ENCODE results near the gene GIPC1. TPM values are rescaled to one million over a fixed set of nuclear protein-coding genes. Genes with fewer than 3 reads are reported as not detected.
A peak's percentile ranks its signal among the peaks of the same experiment; 100 is the strongest.

GIPC1 gene
- total and polyA plus RNA-seq, 9 donors = 45.0 to 52.5 (median 48.3) TPM

DNA sequence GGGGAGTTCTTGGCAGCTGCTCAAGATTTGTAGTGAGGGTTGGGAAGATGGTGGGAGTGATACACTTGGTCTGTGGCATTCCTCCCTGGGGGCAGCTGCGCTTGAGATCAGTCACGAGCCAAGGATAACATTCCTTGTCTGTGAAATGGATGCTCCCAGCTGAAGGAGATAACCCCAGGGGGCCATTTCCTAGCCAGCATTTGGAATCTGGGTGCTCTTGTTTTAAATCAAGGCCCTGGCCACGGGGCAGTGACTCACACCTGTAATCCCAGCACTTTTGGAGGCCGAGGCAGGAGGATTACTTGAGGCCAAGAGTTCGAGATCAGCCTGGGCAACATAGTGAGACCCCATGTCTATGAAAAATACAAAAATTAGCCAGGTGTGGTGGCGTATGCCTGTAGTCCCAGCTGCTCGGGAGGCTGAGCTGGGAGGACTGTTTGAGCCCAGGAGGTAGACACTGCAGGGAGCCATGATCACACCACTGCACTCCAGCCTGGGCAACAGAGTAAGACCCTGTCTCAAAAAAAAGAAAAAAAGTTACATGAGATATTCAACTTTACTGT lies 58.3 kb downstream of the GIPC1 start:
- no peaks in the 10 kb centered on the region for H3K9me3 ChIP-seq (replicated peaks; ENCODE audit: control insufficient read depth, low read depth, low read length)
- H3K4me3 ChIP-seq (ENCODE audit: low read length) = no peak overlapping the region
- 79% methylated on average over 7 of the region's 7 CpGs for WGBS (ENCODE audit: insufficient coverage)
- H3K27ac ChIP-seq (ENCODE audit: low read length) = no peak overlapping the region
- H3K27me3 ChIP-seq (ENCODE audit: control insufficient read depth, insufficient read depth, low read length) = no peaks in the 10 kb centered on the region
- H3K36me3 ChIP-seq (ENCODE audit: control insufficient read depth, insufficient read depth, low read length) = peaks cover 20% of the 10 kb centered on the region
- H3K4me1 ChIP-seq (ENCODE audit: control insufficient read depth, insufficient read depth, low read length) = peaks cover 41% of the 10 kb centered on the region
- no peak for DNase-seq

DNA sequence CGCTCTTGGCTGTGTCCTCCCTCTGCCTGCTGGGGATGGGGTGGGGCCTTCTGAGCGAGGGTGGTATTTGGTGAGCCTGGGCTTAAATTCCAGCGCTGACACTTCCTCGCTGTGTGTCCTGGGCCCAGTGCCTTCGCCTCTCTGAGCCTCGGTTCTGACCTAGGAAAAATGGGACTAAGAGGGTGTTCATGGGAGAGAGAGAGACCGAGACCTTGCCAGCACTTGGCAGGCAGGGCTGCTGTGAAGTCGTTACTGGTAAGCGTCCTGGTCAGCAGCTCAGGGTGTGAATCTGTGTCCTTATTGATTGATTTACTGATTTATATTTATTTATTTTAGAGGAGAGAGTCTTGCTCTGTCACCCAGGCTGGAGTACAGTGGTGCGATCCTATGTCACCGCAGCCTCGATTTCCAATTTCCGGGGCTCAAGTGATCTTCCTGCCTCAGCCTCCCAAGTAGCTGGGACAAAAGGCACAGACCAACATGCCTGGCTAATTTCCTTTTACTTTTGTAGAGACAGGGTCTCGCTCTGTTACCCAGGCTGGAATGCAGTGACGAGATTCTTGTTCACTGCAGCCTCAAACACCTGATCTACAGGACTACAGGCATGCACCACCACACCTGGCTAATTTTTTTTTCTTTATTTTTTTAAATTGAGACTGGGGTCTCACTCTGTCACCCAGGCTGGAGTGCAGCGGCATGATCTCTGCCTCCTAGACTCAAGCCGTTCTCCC lies 60.4 kb downstream of the GIPC1 start:
- H3K4me1 ChIP-seq (ENCODE audit: control insufficient read depth, insufficient read depth, low read length) = peaks cover 28% of the 10 kb centered on the region
- no peaks in the 10 kb centered on the region for H3K9me3 ChIP-seq (replicated peaks; ENCODE audit: control insufficient read depth, low read depth, low read length)
- no peak for DNase-seq
- H3K4me3 ChIP-seq (ENCODE audit: low read length) = no peak overlapping the region
- H3K27me3 ChIP-seq (ENCODE audit: control insufficient read depth, insufficient read depth, low read length) = peaks cover 11% of the 10 kb centered on the region
- 82% methylated on average over 13 of the region's 17 CpGs for WGBS (ENCODE audit: insufficient coverage)
- peaks cover 10% of the 10 kb centered on the region for H3K36me3 ChIP-seq (ENCODE audit: control insufficient read depth, insufficient read depth, low read length)
- peak overlapping the region; percentile 52 for H3K27ac ChIP-seq (ENCODE audit: low read length)

DNA sequence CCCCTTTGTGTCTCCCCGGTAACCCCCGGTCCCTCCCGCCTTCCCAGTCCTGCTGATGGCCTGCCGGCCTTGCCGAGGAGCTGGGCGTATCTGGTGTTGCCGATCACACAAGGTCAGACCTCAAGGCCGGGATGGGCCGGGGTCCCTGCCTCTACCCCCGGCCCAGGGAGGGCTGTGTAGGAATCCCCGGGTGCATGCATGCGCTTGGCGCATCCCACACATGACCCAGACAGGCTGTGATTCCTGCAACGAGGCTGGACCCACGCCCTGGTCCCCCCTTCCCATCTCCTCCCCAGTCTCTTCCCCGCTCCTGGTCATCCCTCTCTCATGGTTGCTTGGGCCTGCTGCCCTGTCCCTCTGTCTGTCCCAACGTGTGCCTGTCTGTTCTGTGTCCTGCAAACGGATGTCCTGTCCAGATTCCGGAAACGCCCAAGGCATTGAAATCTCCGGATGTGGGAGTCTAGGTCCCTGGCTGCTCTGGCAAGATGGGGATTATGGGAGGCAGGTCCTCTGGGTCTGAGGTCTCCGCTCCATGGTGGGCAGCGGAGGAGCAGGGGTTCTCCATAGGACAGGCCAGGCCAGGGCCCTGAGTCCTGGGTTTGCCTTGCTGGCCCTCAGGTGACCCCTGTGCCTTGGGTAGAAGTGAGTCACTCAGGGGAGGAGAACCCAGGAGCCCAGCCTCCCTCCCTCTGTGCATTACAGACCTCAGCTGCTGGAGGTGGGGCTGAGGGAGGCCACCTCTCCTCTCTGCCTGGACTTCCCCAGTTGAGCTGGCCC lies 61.2 kb downstream of the GIPC1 start:
- H3K4me3 ChIP-seq (ENCODE audit: low read length) = peak overlapping the region; percentile 73
- peaks cover 10% of the 10 kb centered on the region for H3K36me3 ChIP-seq (ENCODE audit: control insufficient read depth, insufficient read depth, low read length)
- H3K4me1 ChIP-seq (ENCODE audit: control insufficient read depth, insufficient read depth, low read length) = peaks cover 21% of the 10 kb centered on the region
- DNase-seq = peak; percentile 46
- H3K27ac ChIP-seq (ENCODE audit: low read length) = peak overlapping the region; percentile 76
- peaks cover 11% of the 10 kb centered on the region for H3K27me3 ChIP-seq (ENCODE audit: control insufficient read depth, insufficient read depth, low read length)
- no peaks in the 10 kb centered on the region for H3K9me3 ChIP-seq (replicated peaks; ENCODE audit: control insufficient read depth, low read depth, low read length)
- 41% methylated on average over 21 of the region's 23 CpGs for WGBS (ENCODE audit: insufficient coverage)

DNA sequence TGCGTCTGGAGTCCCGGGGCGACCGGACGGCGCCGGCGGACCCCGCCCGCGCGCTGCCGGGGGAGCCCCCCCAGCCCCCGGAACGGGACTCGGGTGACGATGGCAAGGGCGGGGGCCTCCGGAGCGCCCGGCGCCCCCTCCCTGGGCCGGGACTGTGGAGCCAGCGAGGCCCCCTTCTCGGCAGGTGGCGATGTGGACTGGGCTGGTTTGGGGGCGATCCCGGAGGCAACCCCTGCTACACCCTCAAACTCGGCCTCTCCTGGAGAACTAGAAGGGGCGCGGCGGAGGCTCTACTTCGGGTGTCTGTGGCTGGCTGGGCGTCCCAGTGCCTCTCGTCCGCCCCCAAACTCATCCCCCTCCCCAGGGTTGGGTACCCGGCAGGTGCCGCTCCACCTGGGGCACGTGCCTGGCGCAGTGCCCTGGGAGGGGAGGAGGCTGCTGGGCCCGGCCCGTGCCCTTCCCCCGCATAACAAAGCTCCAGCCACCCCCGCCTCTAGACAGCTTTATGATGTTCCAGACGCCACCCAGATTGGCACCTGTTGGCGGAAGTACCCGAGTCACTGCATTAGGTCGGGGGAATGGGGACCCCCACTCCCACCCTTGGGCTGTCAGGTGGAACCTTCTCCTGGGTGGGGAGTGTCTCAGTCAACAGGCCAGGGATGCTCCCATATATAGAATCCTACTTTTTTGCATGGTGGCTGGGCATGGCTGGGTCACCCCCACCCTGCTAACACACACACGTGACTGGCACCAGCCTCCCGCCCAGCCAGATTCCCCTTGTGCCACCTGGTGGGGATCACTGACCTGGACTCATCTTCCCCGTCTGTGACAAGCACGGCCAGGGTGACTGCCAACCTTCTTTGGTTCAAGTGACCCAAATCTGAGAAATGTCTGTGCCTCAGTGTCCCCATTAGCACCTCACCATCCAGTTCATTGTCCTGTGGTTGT lies 62.1 kb downstream of the GIPC1 start:
- H3K4me3 ChIP-seq (ENCODE audit: low read length) = peak overlapping the region; percentile 73
- H3K27ac ChIP-seq (ENCODE audit: low read length) = peak overlapping the region; percentile 76
- no peaks in the 10 kb centered on the region for H3K9me3 ChIP-seq (replicated peaks; ENCODE audit: control insufficient read depth, low read depth, low read length)
- H3K4me1 ChIP-seq (ENCODE audit: control insufficient read depth, insufficient read depth, low read length) = peaks cover 21% of the 10 kb centered on the region
- DNase-seq = peak; percentile 43
- WGBS (ENCODE audit: insufficient coverage) = 5% methylated on average over 32 of the region's 52 CpGs
- peaks cover 11% of the 10 kb centered on the region for H3K27me3 ChIP-seq (ENCODE audit: control insufficient read depth, insufficient read depth, low read length)
- H3K36me3 ChIP-seq (ENCODE audit: control insufficient read depth, insufficient read depth, low read length) = peaks cover 10% of the 10 kb centered on the region

DNA sequence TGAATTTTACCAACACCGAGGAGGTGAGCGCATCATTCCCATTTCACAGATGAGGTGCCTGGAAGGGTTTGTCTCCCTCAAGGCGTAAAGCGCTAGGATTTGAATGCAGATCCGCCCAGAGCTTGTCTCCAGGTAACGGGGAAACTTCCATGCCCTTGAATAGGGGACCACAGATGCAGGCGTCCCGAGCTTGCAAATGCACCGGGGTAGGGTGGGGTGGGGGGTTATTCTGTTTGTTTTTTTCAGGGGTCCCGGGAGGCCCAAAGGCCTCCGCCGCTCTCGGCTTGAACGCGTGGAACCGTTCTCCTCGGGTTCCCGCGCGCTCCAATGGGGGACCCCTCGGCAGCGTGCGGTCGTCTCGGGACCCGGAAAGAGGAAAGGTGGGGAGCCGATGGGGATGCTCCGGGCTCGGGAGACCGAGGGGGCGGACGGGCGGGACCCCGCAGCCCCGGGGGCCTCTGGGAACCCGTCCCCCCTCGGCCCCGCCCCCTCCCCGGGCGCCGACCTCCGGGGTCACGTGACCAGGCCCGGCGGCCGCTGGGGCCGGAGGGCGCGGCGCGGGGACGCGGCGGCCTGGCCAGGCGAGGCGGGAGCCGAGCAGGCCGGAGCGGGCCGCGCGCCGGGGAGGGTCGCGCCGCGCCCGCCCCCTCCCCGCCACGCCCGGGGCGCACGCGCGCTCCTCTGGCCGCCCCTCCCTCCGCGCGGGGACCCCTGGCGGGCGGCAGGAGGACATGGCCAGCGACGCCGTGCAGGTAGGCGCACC lies 63.0 kb downstream of the GIPC1 start, which contains the start of gene PKN1:
PKN1 (plus strand) TSS at position 516 of the 763 bp plus-strand sequence; CDS start at position 732, 216 bp downstream.
- H3K9me3 ChIP-seq (replicated peaks; ENCODE audit: control insufficient read depth, low read depth, low read length) = no peaks in the 10 kb centered on the region
- DNase-seq = peak; percentile 81
- peak within 1 kb of the TSS; percentile 76 for H3K4me3 ChIP-seq (ENCODE audit: low read length)
- H3K36me3 ChIP-seq (ENCODE audit: control insufficient read depth, insufficient read depth, low read length) = peaks cover 10% of the 10 kb centered on the region
- peaks cover 11% of the 10 kb centered on the region for H3K27me3 ChIP-seq (ENCODE audit: control insufficient read depth, insufficient read depth, low read length)
- H3K4me1 ChIP-seq (ENCODE audit: control insufficient read depth, insufficient read depth, low read length) = peaks cover 21% of the 10 kb centered on the region
- WGBS (ENCODE audit: insufficient coverage) = 1% methylated on average over 72 of the region's 85 CpGs
- peak within 1 kb of the TSS; percentile 76 for H3K27ac ChIP-seq (ENCODE audit: low read length)

DNA sequence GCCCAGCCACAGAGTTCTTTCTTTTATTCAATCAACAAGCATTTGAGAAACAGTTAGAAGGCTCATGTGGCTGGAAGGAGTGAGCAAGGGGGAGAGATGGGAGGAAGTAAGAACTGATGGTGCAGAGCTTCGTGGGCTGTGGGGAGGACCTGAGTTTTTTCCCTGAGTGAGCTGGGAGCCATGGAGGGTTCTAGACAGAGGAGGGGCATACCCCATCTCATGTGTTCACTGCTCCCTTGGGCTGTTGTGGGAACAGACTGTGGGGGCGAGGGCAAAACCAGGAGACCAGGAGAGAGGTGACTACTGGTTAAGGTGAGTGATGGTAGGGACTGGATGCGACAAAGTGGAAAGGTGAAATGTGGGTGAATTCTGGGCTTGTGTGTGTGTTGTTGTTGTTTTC lies 65.2 kb downstream of the GIPC1 start:
- no peak for DNase-seq
- WGBS (ENCODE audit: insufficient coverage) = 75% methylated on average over 1 of the region's 3 CpGs
- H3K4me3 ChIP-seq (ENCODE audit: low read length) = no peak overlapping the region
- no peaks in the 10 kb centered on the region for H3K36me3 ChIP-seq (ENCODE audit: control insufficient read depth, insufficient read depth, low read length)
- peaks cover 11% of the 10 kb centered on the region for H3K27me3 ChIP-seq (ENCODE audit: control insufficient read depth, insufficient read depth, low read length)
- no peak overlapping the region for H3K27ac ChIP-seq (ENCODE audit: low read length)
- no peaks in the 10 kb centered on the region for H3K9me3 ChIP-seq (replicated peaks; ENCODE audit: control insufficient read depth, low read depth, low read length)
- peaks cover 21% of the 10 kb centered on the region for H3K4me1 ChIP-seq (ENCODE audit: control insufficient read depth, insufficient read depth, low read length)

DNA sequence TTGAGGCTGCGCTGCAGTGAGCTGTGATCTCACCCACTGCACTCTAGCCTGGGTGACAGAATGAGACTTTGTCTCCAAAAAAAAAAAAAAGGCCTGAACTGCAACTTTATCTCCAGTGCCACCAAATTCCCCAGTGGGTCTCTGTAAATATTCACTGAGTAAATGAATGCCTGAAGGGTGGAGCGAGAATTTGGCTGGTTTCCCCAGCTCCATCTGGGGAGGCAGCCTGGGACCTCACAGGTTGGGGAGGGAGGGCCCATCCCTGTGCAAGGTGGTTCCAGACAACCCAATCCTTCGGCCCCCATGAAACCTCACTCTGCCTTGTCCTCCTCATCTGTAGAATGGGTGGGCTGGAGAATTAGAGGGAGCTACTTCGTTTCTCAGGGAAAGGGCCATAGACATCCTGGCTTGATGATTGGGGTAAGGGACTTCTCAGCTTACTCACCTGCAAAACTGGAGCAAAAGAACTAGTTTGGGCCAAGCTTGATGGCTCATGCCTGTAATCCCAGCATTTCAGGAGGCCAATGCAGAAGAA lies 67.0 kb downstream of the GIPC1 start:
- no peaks in the 10 kb centered on the region for H3K9me3 ChIP-seq (replicated peaks; ENCODE audit: control insufficient read depth, low read depth, low read length)
- no peaks in the 10 kb centered on the region for H3K36me3 ChIP-seq (ENCODE audit: control insufficient read depth, insufficient read depth, low read length)
- 81% methylated on average over 3 of the region's 4 CpGs for WGBS (ENCODE audit: insufficient coverage)
- DNase-seq = no peak
- no peak overlapping the region for H3K27ac ChIP-seq (ENCODE audit: low read length)
- peaks cover 11% of the 10 kb centered on the region for H3K27me3 ChIP-seq (ENCODE audit: control insufficient read depth, insufficient read depth, low read length)
- H3K4me1 ChIP-seq (ENCODE audit: control insufficient read depth, insufficient read depth, low read length) = peaks cover 8% of the 10 kb centered on the region
- no peak overlapping the region for H3K4me3 ChIP-seq (ENCODE audit: low read length)
